Right atrium auricular region (tissue), 2 donors: ENCODE measurements around the gene FBXO36. TPM values are rescaled to one million over a fixed set of nuclear protein-coding genes. Genes with fewer than 3 reads are reported as not detected.

ENCODE experiments used
- DNase-seq: peaks from one replicate; pipeline ENCODE4 v3.0.0-alpha.2; 2019; ENCODE audit warnings: low spot score
- H3K27ac ChIP-seq, 2 donors: fragments of 200-600 bp; sonication (generic); 1 replicate in 1 of 2; 2 replicates in 1 of 2; pipeline ENCODE4 v1.5.1; 2016 to 2019
- H3K27me3 ChIP-seq, 2 donors: fragments of 200-600 bp; sonication (generic); one replicate each; pipeline versions ENCODE4 v1.5.1 to v1.6.0; 2017 to 2019
- H3K36me3 ChIP-seq: fragments of 200-600 bp; sonication (generic); one replicate; pipeline ENCODE4 v1.5.1; 2016
- H3K4me1 ChIP-seq, 2 donors: fragments of 200-600 bp; sonication (generic); one replicate each; pipeline versions ENCODE4 v1.5.1 to v1.6.0; 2017 to 2019
- H3K4me3 ChIP-seq, 2 donors: fragments of 200-600 bp; sonication (generic); 1 replicate in 1 of 2; 2 replicates in 1 of 2; pipeline ENCODE4 v1.5.1; 2017 to 2019; ENCODE audit warnings: mild to moderate bottlenecking in 1 of 2, moderate library complexity in 1 of 2
- H3K9me3 ChIP-seq, 2 donors: fragments of 200-600 bp; sonication (generic); one replicate each; pipeline ENCODE4 v1.5.1; 2019
- total RNA-seq, 2 donors: library from RNA; depleted of rRNA; stranded (reverse); fragments of >200 nt; gene quantifications; one replicate each; pipeline ENCODE4 v1.1.0, GENCODE V29; 2016
- TF ChIP-seq, protein P1 (sequence below), 2 donors: fragments of 200-600 bp; sonication (generic); IDR thresholded peaks; one replicate each; pipeline ENCODE4 v1.5.1; 2019; ENCODE audit warnings: antibody characterized with exemption in 2 of 2

FBXO36 gene
- total RNA-seq, 2 donors from 2014 or later = 0.98 to 1.3 TPM

GRCh38 chr2:229925201-229925600 is 2.9 kb downstream of the FBXO36 start:
- DNase-seq = no peak
- Histone ChIP-seq H3K4me1 (peaks cover 0 to 14% of the 10 kb centered on the region in 2 donors), H3K27ac (no peak overlapping the region), H3K9me3 (no peaks in the 10 kb centered on the region), H3K4me3 (no peak overlapping the region), H3K27me3 (no peaks in the 10 kb centered on the region), H3K36me3 (no peaks in the 10 kb centered on the region)
- TF ChIP-seq, protein P1, sequence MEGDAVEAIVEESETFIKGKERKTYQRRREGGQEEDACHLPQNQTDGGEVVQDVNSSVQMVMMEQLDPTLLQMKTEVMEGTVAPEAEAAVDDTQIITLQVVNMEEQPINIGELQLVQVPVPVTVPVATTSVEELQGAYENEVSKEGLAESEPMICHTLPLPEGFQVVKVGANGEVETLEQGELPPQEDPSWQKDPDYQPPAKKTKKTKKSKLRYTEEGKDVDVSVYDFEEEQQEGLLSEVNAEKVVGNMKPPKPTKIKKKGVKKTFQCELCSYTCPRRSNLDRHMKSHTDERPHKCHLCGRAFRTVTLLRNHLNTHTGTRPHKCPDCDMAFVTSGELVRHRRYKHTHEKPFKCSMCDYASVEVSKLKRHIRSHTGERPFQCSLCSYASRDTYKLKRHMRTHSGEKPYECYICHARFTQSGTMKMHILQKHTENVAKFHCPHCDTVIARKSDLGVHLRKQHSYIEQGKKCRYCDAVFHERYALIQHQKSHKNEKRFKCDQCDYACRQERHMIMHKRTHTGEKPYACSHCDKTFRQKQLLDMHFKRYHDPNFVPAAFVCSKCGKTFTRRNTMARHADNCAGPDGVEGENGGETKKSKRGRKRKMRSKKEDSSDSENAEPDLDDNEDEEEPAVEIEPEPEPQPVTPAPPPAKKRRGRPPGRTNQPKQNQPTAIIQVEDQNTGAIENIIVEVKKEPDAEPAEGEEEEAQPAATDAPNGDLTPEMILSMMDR (IDR thresholded peaks at IDR 0.05) = no peak

DNA sequence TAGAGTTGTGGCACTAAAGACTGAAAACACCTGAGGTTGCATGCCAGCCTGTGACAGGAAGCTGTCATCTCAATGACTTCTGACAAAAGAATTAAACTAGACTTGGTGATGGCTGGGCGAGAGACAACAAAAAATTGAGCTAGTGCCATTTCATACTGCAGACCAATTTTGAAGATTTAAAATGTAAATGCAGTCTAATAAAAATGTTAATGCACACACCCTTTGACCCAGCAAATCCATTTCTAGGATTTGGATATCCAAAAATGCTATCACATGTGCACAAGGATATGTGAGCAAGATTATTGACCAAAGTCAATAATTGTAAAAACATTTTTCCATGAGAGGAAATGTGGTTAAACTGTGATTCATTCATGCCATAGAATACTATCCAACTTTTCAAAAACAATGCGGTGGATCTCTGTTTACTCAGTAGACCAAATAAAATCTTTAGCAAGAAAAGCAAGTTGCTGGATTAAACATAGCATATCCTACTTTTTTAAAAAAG is 5.6 kb downstream of the FBXO36 start:
- Histone ChIP-seq H3K27ac (no peak overlapping the region), H3K4me3 (no peak overlapping the region), H3K27me3 (no peaks in the 10 kb centered on the region), H3K4me1 (peaks cover 0 to 6% of the 10 kb centered on the region in 2 donors), H3K36me3 (no peaks in the 10 kb centered on the region), H3K9me3 (no peaks in the 10 kb centered on the region)
- TF ChIP-seq, protein P1 (IDR thresholded peaks at IDR 0.05) = no peak
- no peak for DNase-seq

GRCh38 chr2:229930656-229931055 is 8.4 kb downstream of the FBXO36 start:
- no peaks in the 10 kb centered on the region for H3K9me3 ChIP-seq
- DNase-seq = no peak
- TF ChIP-seq, protein P1 (IDR thresholded peaks at IDR 0.05) = no peak
- H3K36me3 ChIP-seq = no peaks in the 10 kb centered on the region
- no peak overlapping the region for H3K27ac ChIP-seq
- no peak overlapping the region for H3K4me3 ChIP-seq
- no peaks in the 10 kb centered on the region for H3K4me1 ChIP-seq
- no peaks in the 10 kb centered on the region for H3K27me3 ChIP-seq

DNA sequence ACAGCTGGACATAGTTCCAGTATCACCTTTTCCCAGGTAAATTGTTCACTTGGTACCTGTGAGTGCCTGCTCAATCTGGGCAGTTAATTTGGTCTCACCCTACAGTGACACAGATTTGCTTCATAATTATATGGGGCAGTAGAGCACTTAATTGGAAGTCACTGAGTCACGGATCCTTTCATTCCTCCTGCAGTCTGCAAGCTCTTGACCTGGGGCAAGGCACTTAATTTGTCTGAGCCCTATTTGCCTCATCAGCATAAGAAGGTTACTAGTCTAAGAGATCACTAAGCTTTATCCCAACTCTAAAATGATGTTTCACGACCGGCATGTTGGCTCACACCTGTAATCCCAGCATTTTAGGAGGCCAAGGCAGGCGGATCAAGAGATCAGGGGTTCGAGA is 8.9 kb downstream of the FBXO36 start:
- DNase-seq = no peak

GRCh38 chr2:229937537-229937936 is 15.2 kb downstream of the FBXO36 start:
- no peak overlapping the region for H3K27ac ChIP-seq
- H3K36me3 ChIP-seq = no peaks in the 10 kb centered on the region
- TF ChIP-seq, protein P1 (IDR thresholded peaks at IDR 0.05) = no peak
- H3K4me3 ChIP-seq = no peak overlapping the region
- no peaks in the 10 kb centered on the region for H3K4me1 ChIP-seq
- H3K27me3 ChIP-seq = no peaks in the 10 kb centered on the region
- H3K9me3 ChIP-seq = no peaks in the 10 kb centered on the region
- no peak for DNase-seq

More for the DNA sequence above, 8.9 kb downstream of the FBXO36 start:
- Histone ChIP-seq H3K27ac (no peak overlapping the region), H3K4me3 (no peak overlapping the region), H3K9me3 (no peaks in the 10 kb centered on the region), H3K4me1 (no peaks in the 10 kb centered on the region), H3K36me3 (no peaks in the 10 kb centered on the region), H3K27me3 (no peaks in the 10 kb centered on the region)
- TF ChIP-seq, protein P1 (IDR thresholded peaks at IDR 0.05) = no peak

DNA sequence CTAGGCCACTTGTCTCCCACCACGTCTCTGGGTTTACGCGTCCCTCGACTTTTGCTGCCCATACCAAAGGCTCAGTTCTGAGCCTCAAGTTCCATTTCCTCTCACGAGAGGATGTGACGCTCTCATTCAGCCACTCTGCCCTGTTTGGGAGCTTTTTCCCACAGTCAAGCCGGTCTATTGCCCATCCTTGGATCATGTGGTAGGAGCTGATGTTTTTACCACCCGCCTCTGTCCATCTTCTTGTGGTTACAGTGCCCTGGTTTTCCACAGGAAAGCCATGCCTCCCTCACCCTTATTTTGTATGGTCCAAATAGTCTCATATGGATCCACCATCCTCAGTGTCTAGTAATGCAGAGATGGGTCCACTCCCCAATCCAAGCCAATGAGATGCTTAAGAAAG is 20.4 kb downstream of the FBXO36 start:
- no peak for DNase-seq
- TF ChIP-seq, protein P1 (IDR thresholded peaks at IDR 0.05) = no peak
- no peak overlapping the region for H3K27ac ChIP-seq
- H3K36me3 ChIP-seq = no peaks in the 10 kb centered on the region
- H3K27me3 ChIP-seq = no peaks in the 10 kb centered on the region
- no peak overlapping the region for H3K4me3 ChIP-seq
- H3K9me3 ChIP-seq = no peaks in the 10 kb centered on the region
- no peaks in the 10 kb centered on the region for H3K4me1 ChIP-seq
